GM18519 (cell line): ENCODE data around the gene NRG3.

ENCODE experiments used
- ATAC-seq: cut with Tn5 transposase; IDR thresholded peaks from one replicate; pipeline ENCODE4 v1.9.1; 2021; ENCODE audit warnings: mild to moderate bottlenecking, moderate library complexity; ENCODE audit not compliant: unreplicated experiment, low FRiP score

NRG3 gene

DNA sequence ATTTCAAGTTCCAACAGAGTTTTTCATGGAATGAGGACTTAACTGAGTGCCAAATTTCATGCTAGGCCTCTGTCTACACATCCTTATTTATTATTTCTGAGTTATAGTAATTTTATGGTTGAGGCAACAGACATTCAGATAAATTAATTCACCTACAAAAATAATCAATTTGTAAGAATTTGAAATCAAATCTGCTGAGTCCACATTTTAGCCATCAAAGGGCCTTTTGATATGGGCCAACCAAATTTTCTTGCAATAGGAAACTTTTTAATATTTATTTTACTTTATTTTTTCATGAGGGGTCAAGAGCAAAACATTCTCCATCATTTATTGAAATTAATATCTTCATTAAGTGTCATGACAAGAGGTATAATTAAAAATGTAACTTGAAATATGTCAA lies 875.5 kb downstream of the NRG3 start:
- ATAC-seq = no peak

DNA sequence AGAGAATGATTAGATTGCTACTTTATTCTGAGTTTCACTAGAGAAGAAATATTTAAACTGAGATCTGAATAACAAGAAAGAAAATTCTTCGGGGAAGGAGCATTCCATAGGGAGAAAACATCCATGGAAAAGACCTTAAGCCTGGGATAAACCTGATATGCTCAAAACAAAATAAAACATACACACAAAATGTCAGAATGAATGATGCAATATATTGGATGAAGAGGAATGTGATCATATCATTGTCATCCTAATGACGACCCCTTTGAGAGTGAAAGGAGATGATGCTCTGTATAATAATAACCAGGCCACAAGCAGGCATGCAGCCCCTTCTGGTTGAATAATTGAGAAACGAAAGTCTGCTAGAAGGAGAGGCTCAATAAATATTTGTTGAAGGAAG lies 882.4 kb downstream of the NRG3 start:
- no peak for ATAC-seq

DNA sequence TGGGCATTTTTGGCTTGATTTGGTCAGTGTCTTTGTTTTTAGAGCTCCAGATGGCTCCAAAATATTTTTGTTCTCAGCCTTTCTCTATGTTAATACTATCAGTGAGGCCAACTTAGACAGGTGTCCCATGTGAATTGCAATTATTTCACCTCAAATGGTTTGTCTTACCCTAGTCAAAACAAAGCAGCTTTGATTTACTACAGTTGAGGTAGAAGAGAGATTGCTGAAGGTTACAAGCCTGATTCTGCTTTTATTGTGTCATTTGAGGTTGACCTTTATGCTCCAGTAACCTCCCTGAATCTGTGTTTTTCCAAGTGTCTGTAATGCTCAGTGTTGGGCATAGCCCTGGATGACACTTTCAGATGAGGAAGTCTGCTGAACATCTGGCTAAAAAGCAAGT lies 882.9 kb downstream of the NRG3 start:
- ATAC-seq = no peak

DNA sequence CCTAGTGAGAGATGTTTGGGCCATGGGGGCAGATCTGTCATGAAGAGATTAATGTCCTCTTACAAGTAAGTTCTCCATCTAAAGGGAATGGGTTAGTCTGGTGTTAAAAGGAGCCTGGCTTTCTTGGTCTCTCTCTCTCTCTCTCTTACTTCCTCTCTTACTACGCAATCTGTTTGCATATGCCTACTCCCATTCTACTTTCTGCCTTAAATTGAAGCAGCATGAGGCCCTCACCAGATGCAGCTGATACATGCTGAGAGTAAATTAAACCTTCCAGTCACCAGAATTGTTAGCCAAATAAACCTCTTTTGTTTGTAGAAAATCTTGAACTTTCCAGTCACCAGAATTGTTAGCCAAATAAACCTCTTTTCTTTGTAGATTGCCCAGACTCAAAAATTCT lies 884.1 kb downstream of the NRG3 start:
- ATAC-seq = no peak

DNA sequence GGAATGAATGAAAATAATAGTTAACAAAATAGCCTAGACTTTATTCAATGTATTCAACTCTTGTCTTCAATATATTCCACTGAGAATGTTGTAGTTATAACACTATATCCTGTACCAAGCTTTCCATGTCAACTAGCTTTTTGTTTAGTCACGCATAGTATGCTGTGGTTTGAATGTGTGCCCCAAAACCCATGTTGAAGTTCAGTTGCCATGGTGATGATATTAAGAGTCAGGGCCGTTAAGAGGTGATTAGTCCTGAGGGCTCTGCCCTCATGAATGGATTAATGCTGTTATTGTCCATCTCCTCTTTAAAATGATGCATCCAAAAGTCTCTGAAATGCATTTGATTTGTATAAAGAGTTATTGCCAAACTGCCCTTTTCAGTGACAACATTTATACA lies 887.6 kb downstream of the NRG3 start:
- no peak for ATAC-seq

DNA sequence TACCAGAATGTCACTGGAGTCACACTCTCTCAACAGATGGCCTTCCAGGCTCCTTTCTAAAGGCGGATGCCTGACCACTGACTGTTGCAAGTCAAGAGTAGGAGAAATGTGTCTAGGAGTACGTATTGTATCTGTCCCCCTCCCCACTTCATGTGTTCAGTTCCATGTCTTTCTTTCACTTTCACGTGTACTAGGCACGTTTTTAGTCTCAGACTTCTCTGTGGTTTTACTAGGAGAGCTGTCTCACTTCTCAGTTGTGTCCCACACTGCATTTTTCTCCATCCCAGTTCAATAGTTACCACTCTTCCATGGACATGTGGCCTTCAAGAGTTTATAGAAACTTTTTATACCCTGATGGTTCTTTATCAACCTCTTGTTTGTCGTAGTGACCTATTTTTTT lies 893.0 kb downstream of the NRG3 start:
- no peak for ATAC-seq

DNA sequence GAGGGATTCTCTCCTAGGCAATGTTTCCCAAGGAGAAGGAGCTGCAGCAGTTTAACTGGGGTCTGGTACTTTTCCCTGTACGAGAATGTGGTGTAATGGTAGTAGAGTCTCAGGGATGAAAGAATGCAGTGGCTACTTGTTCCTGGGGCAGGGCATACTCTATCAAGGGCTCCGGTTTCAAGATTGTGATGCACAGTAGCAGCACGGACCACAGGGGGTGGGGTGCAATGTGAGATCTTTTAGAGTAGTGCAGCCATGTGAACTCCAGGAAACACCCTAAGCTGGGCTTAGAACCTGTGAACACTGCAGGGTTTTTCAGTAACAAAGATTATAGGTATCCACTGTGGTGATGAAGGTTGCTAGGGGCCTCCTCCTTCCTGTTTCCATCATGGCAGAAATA lies 903.9 kb downstream of the NRG3 start:
- ATAC-seq = no peak

DNA sequence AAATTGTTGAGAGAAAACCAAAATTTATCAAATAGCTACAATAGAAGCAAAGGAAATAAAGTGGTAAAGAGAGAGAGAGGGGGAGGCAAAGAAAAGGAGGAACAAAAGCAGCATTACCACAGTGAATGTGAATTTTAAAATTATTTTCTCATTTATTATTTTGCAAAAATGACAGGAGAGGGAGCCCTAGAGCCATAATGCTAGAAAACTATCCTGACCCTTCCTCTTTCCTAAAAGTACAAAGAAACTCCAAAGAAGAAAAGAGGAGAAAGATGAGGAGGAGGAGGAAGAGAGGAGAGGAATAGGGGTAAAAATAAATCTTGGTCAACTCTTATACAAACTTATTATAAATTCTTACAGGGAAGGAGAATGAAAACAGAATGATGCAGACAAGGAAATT lies 921.5 kb downstream of the NRG3 start:
- ATAC-seq = no peak

DNA sequence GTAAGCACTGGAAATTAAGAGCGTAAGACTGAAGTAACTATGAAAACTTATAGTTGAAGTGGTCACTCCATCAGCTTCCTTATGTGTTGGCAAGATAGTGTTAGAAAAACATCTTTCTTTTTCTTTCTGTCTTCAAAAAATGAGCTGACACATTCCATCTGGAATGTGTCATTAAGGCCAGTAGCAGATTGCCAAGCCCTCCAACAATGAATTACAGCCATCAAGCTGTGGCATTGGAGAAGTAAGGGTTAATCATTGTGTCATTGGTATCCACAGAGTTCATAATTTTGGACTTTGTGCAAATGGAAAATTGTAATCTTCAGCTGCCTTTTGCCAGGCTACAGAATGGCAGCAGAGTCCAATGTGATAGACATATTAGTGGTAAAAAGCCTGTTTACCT lies 926.3 kb downstream of the NRG3 start:
- ATAC-seq = no peak

DNA sequence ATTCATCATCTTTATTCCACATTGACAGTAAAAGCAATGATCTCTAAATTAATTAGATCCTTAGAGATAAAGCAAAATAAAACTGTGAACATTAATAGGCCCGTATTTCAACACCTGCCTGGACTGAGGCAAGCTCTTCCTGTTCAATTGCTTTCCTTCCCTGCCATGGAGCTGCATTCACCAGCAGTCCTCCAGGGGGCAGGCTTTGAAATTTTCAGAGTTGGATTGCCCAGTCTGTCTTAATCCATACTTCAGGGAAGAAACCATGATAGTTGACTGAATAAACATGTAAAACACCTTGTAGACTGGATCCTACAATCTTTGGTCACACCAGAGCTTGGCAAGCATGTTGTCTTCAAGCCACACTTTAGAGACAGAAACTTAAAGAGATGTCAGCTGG lies 936.6 kb downstream of the NRG3 start:
- ATAC-seq = no peak

DNA sequence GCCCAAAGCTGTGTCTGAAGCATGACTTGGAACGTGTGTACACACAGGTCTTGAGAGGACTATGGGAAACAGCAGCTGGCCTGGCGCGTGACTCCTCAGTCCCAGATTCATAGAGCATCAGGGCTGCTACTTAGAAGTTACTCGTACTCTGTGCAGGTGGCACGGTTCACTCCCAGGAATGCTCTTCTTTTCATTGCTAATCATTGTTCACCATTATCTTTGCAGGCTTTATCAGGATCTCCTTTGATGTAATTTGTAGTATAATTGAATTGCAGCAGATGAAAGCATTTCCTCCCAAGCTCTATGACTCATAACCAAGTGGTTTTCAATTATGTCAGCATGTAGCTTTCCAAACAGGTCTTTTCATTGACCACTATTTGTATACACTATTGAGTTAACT lies 938.9 kb downstream of the NRG3 start:
- ATAC-seq = no peak

DNA sequence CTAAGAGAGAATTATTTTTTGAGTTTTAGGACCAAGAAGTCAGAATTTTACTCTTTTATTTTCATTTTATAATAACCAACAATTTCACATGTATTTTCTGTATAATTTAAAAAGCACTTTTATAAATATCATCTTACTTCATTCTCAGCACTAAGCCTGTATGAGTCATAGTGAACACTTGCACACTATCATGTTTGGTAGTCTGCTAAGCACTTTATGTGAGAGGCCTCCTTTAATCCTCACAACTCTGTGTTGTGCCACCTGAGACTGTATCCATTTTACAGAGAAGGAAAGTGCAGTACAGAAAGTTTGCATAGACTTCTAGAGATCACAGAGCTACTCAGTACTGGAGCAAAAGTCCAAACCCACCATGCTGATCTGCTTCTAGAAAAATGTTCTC lies 939.6 kb downstream of the NRG3 start:
- no peak for ATAC-seq

DNA sequence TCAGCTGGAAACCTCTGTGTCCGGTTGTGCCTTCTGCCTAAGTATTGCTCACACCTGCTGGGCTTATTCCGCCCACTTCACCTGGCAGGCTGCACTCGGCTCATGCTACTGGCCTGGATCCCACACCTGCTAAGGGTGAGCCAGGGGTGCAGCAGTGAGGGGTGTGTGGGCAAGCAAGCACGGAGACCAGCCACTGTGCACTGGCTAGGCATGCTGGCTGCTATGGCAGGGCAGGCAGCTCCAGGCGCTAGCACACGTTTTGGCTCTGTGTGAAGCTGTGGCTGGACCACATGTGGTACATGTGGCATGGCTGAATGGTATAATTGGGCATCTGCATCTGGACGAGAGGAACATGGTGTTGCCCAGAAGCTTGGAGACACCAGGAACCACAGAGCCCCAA lies 940.7 kb downstream of the NRG3 start:
- ATAC-seq = no peak

DNA sequence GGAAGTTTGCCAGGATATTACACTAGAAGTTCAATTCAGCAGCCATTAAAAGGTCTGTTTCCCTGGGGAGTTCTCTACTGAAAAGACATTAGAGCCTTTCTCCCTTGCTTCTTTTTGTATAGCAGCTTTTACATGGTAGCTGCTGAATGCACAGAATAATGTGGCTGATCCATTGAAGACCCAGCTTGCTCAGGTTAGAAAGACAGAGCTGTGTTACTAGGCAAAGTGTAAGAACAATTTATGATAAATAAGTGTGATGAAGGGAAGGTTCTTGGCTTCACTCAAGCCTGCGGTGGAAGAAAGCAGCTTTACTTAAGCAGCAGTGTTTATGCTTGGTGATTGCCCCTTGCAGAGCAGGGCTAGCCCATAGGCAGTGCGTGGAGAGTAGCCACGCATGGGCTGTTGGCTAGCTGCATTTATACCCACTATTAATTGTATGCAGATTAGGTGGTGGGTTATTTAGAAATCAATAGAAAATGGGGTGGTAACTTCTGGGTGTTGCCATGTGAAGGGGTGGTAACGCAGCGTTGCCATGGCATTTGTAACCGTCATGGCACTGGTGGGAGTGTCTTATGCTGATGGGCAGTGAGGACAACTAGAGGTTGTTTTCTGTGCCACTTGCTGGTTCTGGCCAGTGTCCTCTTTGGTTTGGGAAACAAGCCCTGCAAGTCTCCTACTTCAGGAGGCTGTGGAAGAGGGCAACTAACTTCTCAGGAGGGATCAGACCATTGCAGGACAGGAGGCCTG lies 942.9 kb downstream of the NRG3 start:
- ATAC-seq = no peak

DNA sequence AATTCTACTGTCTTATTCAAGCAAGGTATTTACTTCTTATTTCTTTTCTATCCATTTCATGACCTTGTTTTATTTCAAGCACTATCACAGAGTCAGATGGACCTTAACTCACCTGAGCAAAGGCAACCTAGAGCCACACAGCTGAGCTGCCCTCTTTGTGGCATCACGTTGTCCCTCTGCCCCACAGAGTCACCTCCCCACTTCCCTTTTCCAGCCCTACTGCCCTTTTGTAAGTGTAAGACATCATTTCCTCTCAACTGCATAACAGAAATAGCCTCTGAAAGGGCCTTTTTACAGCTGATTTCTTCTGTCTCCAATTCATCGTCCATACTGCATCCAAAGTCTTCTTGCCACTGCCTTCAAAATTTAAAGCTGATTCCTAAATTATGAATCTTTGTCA lies 946.0 kb downstream of the NRG3 start:
- ATAC-seq = no peak

DNA sequence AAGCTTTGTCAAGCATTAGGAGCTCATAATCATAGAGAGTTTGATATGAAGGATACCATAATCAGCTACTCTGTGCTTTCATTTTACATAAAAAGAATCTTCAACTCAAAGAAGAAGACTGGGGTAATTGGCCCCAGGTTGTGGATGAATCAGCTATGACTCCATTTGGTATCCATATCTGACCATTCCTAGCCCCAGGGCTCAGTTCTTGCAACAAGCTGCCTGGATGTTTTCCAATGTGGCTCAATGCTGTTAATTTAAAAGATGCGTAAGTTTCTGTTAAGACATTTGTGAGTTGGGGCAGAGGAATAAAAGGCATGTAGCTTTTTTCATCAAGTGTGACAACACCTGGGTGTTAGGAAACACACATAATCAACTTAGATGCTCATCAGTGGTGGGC lies 951.1 kb downstream of the NRG3 start:
- no peak for ATAC-seq

DNA sequence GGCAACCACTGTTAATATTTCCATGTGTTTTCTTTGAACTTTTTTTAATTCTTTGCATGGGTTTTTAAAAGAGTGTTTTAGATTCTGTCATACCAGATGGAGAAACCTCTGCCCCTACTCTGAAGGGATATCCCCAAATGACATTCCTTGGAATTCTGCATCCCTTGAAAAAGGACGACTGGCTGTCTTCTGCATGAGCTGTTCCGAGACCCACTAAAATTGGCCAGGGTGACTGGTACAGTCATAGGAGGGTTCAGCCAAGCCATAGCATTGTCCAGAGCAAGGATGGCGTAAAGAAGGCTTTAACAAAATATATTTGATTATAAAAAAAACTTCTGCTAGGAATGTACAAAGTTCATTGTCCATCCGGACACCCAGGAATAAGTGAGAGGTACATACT lies 952.9 kb downstream of the NRG3 start:
- ATAC-seq = no peak

DNA sequence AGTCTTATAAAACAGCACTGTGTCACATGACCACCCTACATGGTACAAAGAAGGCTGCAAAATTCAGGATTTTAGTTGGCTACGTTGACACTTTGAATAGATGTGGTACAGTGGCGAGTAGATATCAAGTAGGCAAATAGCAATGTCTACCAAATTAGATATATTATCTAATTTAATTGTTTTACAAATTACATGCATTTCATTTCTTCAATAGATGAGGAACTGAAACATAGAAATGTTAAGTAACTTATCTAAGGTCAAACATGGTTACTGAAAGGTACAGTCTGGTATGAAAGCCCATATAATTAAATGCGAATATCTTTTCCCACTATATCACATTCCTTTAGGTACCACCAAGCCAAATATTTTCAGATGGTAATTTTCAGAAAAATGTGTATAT lies 972.2 kb downstream of the NRG3 start:
- no peak for ATAC-seq

DNA sequence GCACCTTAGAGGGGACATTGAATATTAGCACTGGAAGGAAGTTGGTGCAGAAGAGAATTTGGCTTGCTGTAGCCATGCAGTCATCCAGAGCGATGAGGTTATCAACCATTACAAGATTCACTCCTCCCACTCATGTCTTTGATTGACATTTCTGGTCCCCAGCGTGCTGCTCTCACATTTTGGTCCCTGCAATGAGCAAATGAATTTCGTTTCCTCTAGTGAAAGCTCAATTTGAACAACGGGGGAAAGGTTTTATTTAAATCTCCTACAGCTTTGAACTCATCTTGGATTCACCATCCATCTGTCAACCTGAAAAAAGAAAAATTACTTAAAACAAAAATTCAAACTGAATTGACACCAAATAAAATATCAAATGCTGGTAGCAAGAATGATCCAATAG lies 975.2 kb downstream of the NRG3 start:
- ATAC-seq = no peak

DNA sequence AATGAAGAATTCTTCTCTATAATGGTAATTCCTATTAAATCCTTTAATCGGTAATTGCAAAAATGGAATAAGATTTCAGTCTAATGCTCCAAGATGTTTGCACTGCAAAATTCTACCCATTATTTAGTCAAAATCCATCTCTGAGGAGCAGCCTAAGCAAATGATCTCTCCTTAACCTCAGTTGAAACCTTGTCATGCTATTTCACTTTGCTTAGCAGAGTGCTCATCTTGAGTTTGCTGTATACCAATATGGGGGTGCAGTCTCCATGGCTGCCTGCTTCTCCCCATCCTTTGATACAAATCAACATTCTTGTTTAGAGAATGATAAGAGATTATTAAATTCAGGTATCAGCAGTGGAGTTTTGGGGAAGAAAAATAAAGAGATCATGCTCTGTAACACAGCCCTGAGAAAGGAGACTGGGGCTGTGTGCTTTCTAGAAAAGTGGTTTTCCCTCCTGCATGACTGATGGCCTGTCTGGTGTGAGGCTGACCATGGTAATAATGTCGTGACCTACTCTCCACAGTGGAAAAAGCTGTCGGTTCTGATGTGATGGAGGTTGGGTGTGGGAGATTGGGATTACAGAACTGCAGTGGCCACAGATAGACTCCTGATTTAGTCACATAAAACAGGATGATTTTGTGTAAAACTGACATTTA lies 982.1 kb downstream of the NRG3 start:
- ATAC-seq = no peak

DNA sequence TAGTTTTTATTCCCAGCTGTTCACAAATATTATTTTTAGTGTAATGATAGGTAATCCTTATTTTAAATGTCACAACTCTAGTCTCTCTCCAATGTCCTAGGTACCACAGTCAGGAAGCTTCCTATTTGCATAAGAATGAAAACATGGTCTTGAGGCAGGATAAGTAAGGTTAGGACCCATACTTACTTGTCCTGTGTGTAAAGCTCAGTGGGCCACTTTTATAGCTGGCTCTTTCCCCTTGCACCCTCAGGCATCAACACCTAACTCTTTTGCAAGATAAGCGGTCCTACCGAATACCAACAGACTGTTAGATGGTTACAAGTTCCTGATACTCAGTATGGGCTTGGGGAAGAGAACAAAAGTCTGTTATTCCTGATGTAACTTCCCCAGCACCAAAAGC lies 986.9 kb downstream of the NRG3 start:
- no peak for ATAC-seq

DNA sequence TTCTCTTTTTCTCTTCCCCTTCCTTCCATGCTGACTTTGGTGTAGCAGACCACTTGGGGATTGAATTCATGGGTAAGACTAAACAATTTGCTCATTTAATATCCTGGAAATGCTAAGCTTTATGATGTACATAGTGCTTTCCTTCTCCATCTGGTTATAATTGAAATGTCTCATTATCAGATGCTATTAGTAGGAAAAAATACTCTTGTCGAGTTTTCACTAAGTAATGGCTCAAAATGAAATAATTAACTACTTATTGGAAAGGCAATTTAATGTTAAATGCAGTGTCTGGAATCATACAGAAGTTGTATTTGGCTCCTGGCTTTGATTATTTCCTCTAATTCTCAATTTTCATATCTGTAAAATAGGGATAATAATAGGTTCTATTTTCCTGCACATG lies 990.4 kb downstream of the NRG3 start:
- ATAC-seq = no peak
